Fibroblast of skin of right biceps (primary cell): ENCODE measurements around the gene CKB.

ENCODE experiments used
- DNase-seq: peaks from one replicate; pipeline ENCODE4 v3.0.0-alpha.2; 2013

Gene CKB

GRCh38 chr14:103483600-103483999 lies 39.0 kb downstream of the CKB start:
- DNase-seq = peak; percentile 85

- DNase-seq = no peak
Measured at GRCh38 chr14:103480595-103480994, 42.0 kb downstream of the CKB start.

- no peak for DNase-seq
Measured at GRCh38 chr14:103476631-103477030, 46.0 kb downstream of the CKB start.

DNA sequence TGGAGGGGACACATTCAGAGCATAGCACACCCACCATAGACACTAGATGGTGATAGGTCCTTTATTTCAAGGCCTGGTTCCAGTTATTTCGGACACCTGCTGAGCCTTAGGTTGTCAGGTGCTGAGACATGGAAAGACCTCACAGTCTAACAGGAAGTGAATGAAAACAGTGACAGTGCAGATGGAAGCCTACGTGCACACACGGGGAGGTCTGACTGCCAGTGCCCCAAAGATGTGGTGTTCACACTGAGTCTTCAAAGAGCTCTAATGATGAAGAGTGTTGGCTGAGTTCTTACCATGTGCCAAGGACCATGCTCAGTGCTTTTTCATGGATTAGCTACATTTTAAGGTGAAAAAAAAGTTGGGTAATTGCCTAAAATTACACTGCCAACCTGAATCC lies 46.6 kb downstream of the CKB start:
- no peak for DNase-seq

GRCh38 chr14:103474893-103475292 lies 47.7 kb downstream of the CKB start:
- no peak for DNase-seq

GRCh38 chr14:103472939-103473338 lies 49.7 kb downstream of the CKB start:
- no peak for DNase-seq
